ENCODE data around the gene ZSCAN2.

DNA sequence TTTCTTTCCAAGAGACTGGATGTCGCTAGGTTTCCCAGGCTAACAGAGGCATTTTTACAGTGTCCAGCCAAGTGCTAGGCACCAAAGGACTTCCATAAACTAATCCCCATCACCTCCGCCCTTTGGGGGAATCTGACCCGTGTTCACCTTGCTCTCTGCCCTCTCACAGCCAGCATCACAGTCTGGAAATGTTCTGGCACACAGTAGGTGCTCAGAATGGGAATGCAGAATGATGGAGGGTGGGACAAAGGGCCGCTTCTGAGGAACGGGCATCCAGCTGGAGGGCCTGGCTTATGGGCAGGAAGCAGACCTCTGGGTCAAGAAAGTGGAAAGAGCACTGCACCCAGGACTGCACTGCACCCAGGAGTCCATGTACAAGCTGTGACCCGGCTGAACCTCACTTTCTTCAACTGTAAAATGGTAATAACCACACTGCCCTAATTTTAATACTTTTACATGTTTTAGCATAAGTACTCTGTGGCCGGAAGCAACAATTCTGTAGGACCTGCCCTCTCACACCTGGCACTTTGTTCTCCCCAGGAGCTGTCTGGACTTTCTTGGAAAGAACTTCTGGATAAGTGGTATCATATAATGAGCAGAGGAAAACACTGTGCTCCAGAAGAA, 58.1 kb downstream of the ZSCAN2 start:
- no peak for TF ChIP-seq FOXK2 (IDR thresholded peaks at IDR 0.05)
- no peak for TF ChIP-seq HDGF (IDR thresholded peaks at IDR 0.05; ENCODE audit: borderline replicate concordance)
- TF ChIP-seq SUZ12 (IDR thresholded peaks at IDR 0.05), result no peak
- no peak for TF ChIP-seq FOXA1 (IDR thresholded peaks at IDR 0.05)
- no peak for TF ChIP-seq SP1 (IDR thresholded peaks at IDR 0.05)
- no peak for TF ChIP-seq TARDBP (IDR thresholded peaks at IDR 0.05)
- no peak for TF ChIP-seq LEF1 (IDR thresholded peaks at IDR 0.05; ENCODE audit: borderline replicate concordance)
